GM23248 (cell line): ENCODE results near the gene BLMH.

Source experiments
- EZH2 ChIP-seq: fragments of 200-600 bp; sonication (generic); IDR thresholded peaks from 2 replicates; pipeline ENCODE4 v1.6.1; 2018; ENCODE audit warnings: antibody characterized with exemption, mild to moderate bottlenecking; ENCODE audit not compliant: insufficient read depth, poor library complexity, severe bottlenecking
- EZH2phosphoT487 ChIP-seq: fragments of 200-600 bp; sonication (generic); IDR thresholded peaks from 2 replicates; pipeline ENCODE4 v1.6.1; 2018; ENCODE audit warnings: antibody characterized with exemption, moderate library complexity, mild to moderate bottlenecking, low read depth; ENCODE audit not compliant: insufficient read depth

- TF ChIP-seq EZH2, result no peak
- TF ChIP-seq EZH2phosphoT487, result no peak
Observed at GRCh38 chr17:30238003-30238344, 53.8 kb downstream of the BLMH start.
